Colonic mucosa (tissue), 4 donors: ENCODE results near the gene TREM2. TPM values are rescaled to one million over a fixed set of nuclear protein-coding genes. Genes with fewer than 3 reads are reported as not detected.

Source experiments
- DNase-seq: peaks from one replicate; pipeline ENCODE4 v3.0.0-alpha.2; 2020
- H3K27ac ChIP-seq: fragments of 200-600 bp; one replicate; pipeline ENCODE4 v1.8.0; 2021
- H3K27me3 ChIP-seq: fragments of 200-600 bp; one replicate; pipeline ENCODE4 v1.8.0; 2021
- H3K36me3 ChIP-seq: fragments of 200-600 bp; one replicate; pipeline ENCODE4 v1.8.0; 2021
- H3K4me1 ChIP-seq: fragments of 200-600 bp; one replicate; pipeline ENCODE4 v1.8.0; 2021; ENCODE audit warnings: mild to moderate bottlenecking
- H3K4me3 ChIP-seq: fragments of 200-600 bp; one replicate; pipeline ENCODE4 v1.8.0; 2021
- H3K9ac ChIP-seq, 2 donors: one replicate each; pipeline ENCODE4 v1.7.0; 2013; ENCODE audit warnings: control low read depth in 2 of 2, low read depth in 2 of 2, low read length in 2 of 2
- H3K9me3 ChIP-seq: fragments of 200-600 bp; one replicate; pipeline ENCODE4 v1.8.0; 2021
- intact Hi-C: fragments of 100-400 bp; cut with DNase I; formaldehyde crosslinking; loops from one replicate; pipeline ENCODE4 v1.14.1; 2022
- total RNA-seq, 2 donors: library from RNA; stranded (reverse); fragmentation: NEBNext Ultra II Directional in 1 of 2; extraction: Animal tissue kit (Norgen Biotek cat#: 25700) in 1 of 2; gene quantifications; one replicate each; pipeline ENCODE4 v1.2.1, GENCODE V29; 2021
- TF ChIP-seq, protein P1 (sequence below): fragments of 200-600 bp; IDR thresholded peaks from one replicate; pipeline ENCODE4 v1.8.0; 2022; ENCODE audit warnings: antibody characterized with exemption, mild to moderate bottlenecking
- donor health status: healthy.
- donor health status: DM: no; HTN: no; CAD: no.
- donor health status: DM: no; HTN: no; CAD: no.

Gene TREM2
- total RNA-seq, 2 donors from 2014 or later, result 0.88 TPM; not detected in 1

DNA sequence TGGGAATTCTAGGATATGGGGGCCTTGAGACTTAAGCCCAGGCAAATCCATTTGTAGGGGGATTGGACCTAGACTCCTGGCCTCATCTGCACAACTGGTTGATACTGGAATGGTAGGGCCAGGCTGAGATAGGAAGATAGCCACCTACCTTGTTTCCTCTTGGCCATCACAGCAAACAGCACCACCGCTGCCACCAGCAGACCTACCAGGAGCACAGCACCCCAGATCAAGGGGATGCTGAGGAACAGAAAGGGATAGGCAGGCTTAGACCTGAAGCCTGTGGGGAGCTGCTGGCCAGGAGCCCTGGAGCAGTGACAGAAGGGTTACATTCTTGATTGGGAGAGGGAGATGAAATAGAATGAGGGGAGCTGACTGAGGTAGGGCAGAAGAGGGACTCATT lies 12.2 kb downstream of the TREM2 start:
- Histone ChIP-seq H3K9me3 (no peaks in the 10 kb centered on the region), H3K4me1 (no peaks in the 10 kb centered on the region), H3K27me3 (no peaks in the 10 kb centered on the region), H3K36me3 (no peaks in the 10 kb centered on the region), H3K9ac (no peak overlapping the region), H3K4me3 (no peak overlapping the region), H3K27ac (no peak overlapping the region)
- intact Hi-C loops, result no loop called here
- DNase-seq, result no peak
- TF ChIP-seq, protein P1, sequence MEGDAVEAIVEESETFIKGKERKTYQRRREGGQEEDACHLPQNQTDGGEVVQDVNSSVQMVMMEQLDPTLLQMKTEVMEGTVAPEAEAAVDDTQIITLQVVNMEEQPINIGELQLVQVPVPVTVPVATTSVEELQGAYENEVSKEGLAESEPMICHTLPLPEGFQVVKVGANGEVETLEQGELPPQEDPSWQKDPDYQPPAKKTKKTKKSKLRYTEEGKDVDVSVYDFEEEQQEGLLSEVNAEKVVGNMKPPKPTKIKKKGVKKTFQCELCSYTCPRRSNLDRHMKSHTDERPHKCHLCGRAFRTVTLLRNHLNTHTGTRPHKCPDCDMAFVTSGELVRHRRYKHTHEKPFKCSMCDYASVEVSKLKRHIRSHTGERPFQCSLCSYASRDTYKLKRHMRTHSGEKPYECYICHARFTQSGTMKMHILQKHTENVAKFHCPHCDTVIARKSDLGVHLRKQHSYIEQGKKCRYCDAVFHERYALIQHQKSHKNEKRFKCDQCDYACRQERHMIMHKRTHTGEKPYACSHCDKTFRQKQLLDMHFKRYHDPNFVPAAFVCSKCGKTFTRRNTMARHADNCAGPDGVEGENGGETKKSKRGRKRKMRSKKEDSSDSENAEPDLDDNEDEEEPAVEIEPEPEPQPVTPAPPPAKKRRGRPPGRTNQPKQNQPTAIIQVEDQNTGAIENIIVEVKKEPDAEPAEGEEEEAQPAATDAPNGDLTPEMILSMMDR, result no peak

DNA sequence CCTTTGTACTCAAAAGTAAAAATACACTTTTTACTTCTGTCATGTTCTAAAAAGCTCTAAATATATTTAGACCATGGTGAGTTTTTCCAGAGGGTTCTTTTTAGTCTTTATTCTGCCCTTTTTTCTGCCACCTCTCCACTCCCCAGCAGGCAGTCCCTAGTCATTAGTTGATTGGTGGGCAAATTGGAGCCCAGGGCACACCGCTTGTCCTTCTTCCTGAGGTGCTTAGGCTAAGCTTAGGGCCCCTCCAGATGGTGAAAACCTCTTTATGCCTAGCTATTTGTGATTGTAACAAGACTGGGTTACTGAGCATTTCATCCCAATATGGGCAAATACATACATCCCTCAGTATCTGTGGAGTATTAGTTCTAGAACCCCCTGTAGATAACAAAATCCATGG lies 15.0 kb downstream of the TREM2 start:
- TF ChIP-seq, protein P1, result no peak
- no peak overlapping the region for H3K4me3 ChIP-seq
- DNase-seq, result no peak
- no peak overlapping the region for H3K9ac ChIP-seq
- H3K4me1 ChIP-seq, result no peaks in the 10 kb centered on the region
- intact Hi-C loops, result no loop called here
- no peaks in the 10 kb centered on the region for H3K27me3 ChIP-seq
- no peak overlapping the region for H3K27ac ChIP-seq
- no peaks in the 10 kb centered on the region for H3K36me3 ChIP-seq
- H3K9me3 ChIP-seq, result no peaks in the 10 kb centered on the region

DNA sequence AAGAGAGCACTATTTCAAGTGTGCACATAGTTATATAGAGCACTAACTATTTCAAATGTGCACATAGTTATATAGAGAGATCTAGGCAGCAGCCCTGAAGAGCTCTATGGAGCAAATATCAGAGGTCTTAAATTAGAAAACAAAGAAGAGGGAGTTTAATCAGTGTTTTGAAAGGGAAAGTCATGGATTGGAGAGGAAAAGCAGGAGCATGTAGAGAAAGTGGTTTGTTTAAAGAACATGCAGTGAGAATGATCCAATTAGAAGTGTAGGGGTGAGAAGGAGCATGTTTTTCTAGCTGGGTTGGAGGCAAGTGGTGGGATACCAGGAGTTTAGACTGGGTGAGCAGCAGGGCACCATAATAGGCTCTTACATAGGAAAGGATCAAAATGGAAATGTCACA lies 26.0 kb downstream of the TREM2 start:
- H3K4me1 ChIP-seq, result no peaks in the 10 kb centered on the region
- TF ChIP-seq, protein P1, result no peak
- H3K36me3 ChIP-seq, result no peaks in the 10 kb centered on the region
- H3K9ac ChIP-seq, result no peak overlapping the region
- no peak for DNase-seq
- no peak overlapping the region for H3K4me3 ChIP-seq
- intact Hi-C loops, result no loop called here
- H3K27ac ChIP-seq, result no peak overlapping the region
- no peaks in the 10 kb centered on the region for H3K9me3 ChIP-seq
- H3K27me3 ChIP-seq, result no peaks in the 10 kb centered on the region

DNA sequence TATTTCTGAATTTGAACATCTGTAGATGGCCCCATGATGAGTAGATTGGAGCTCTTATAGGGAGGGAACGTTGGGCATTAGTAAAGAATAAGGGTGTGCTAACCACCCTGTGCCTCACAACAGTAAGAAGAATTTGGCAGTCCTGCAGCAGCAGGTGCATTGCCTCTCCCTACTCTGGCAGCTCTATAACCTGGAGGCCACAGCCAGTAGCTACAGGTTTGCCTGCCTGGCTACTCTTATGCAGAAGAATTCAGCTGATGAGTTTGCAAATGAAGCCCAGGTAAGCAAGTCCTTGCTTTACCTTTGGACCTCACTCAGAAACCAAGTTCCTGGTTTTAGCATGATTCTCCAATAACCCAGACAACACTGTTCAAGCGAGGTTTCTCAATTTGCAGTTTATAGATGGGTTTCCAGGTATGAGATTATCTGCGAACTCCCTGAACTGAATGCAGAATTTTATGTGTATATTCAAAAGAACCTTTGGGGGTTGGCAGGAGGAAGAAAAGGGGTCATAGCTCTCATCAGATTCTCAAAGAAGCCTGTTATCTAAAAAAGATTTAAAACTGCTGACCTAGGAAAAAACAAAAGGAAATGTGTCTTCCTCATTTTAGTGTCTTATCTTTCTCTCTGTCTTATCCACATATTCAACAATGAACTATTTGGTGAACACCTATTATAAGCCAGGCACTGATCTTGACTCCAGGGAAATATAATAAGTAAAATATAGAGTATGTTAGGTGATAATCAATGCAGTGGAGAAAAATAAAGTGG lies 27.7 kb downstream of the TREM2 start:
- H3K9me3 ChIP-seq, result no peaks in the 10 kb centered on the region
- intact Hi-C loops, result no loop called here
- H3K4me1 ChIP-seq, result no peaks in the 10 kb centered on the region
- TF ChIP-seq, protein P1, result no peak
- no peak overlapping the region for H3K4me3 ChIP-seq
- H3K27ac ChIP-seq, result no peak overlapping the region
- no peaks in the 10 kb centered on the region for H3K36me3 ChIP-seq
- no peak overlapping the region for H3K9ac ChIP-seq
- no peak for DNase-seq
- no peaks in the 10 kb centered on the region for H3K27me3 ChIP-seq

DNA sequence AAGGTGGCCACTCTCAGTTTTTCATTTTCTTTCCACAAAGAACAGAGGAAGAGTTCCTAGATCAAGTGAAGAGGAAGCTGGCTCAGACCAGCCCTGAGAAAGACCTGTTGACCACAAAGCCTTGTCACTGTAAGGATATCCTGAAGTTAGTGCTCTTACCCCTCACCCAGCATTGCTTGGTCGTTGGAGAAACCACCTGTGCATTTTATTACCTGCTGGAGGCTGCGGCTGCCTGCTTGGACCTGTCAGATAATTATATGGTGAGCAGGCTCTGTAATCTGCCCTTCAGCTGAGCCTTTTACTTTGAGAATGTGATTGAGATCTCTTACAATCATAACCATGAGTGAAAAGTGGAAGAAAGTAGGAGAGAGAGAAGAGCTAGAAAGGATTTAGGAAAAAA lies 30.7 kb downstream of the TREM2 start:
- Histone ChIP-seq H3K4me3 (no peak overlapping the region), H3K36me3 (no peaks in the 10 kb centered on the region), H3K4me1 (no peaks in the 10 kb centered on the region), H3K9ac (no peak overlapping the region), H3K27me3 (no peaks in the 10 kb centered on the region), H3K9me3 (no peaks in the 10 kb centered on the region), H3K27ac (no peak overlapping the region)
- DNase-seq, result no peak
- intact Hi-C loops, result no loop called here
- TF ChIP-seq, protein P1, result no peak
